Measurements from ENCODE around the gene NT5DC2.

DNA sequence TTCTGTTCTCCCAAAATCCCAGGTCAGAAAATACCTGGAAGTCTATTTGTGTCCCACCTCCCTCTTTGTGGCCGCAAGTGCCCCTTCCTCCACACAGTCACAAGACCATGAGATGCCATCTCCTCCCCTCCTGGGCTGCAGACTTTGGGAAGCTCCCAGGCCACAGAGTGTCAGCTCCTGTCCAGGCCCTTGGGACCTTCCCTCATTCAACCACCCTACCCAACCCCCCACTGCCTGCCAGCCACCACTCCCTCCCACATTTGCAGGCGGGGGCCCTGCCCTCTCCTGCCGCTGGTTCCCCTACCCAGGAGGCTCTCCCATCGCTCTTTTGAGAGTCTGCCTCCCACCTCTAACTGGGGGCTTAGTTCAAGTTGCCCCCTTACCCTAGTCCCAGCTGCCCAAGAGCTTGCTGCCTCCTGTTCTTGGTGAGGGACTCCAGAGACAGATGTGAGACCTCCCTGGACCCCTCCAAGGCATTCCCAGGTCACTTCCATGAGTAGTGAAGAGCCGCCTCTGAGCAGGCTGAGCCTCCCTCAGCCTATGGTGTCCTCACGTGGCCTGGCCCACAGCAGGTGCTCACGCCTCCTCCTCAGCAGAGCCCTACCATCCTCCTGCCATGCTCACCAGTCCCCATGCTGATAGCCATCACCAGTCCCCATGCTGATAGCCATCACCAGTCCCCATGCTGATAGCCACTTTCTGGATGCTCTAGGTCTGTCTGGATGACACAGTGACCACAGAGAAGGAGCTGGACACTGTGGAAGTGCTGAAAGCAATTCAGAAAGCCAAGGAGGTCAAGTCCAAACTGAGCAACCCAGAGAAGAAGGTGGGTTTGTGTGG lies 54.4 kb downstream of the NT5DC2 start:
- TF ChIP-seq CTCF (IDR thresholded peaks at IDR 0.05) (no peak), POLR2A (IDR thresholded peaks at IDR 0.05) (no peak), POLR2AphosphoS5 (IDR thresholded peaks at IDR 0.05) (no peak)
